ENCODE data around the gene GRIK5.

GRCh38 chr19:42030645-42031440 is 39.2 kb downstream of the GRIK5 start:
- TF ChIP-seq, protein P1, sequence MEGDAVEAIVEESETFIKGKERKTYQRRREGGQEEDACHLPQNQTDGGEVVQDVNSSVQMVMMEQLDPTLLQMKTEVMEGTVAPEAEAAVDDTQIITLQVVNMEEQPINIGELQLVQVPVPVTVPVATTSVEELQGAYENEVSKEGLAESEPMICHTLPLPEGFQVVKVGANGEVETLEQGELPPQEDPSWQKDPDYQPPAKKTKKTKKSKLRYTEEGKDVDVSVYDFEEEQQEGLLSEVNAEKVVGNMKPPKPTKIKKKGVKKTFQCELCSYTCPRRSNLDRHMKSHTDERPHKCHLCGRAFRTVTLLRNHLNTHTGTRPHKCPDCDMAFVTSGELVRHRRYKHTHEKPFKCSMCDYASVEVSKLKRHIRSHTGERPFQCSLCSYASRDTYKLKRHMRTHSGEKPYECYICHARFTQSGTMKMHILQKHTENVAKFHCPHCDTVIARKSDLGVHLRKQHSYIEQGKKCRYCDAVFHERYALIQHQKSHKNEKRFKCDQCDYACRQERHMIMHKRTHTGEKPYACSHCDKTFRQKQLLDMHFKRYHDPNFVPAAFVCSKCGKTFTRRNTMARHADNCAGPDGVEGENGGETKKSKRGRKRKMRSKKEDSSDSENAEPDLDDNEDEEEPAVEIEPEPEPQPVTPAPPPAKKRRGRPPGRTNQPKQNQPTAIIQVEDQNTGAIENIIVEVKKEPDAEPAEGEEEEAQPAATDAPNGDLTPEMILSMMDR (IDR thresholded peaks at IDR 0.05; ENCODE audit: borderline replicate concordance, extremely low read depth, low read length, poor library complexity, severe bottlenecking): no peak
- no peak for TF ChIP-seq EZH2 (IDR thresholded peaks at IDR 0.05; ENCODE audit: borderline replicate concordance, low read depth, low read length, severe bottlenecking)
